Liver (tissue), 9 donors: ENCODE measurements around the gene EGF. TPM values are rescaled to one million over a fixed set of nuclear protein-coding genes. Genes with fewer than 3 reads are reported as not detected.
A peak's percentile ranks its signal among the peaks of the same experiment; 100 is the strongest.

Source experiments
- DNase-seq: peaks from one replicate; pipeline ENCODE4 v3.0.0-alpha.2; 2017; ENCODE audit warnings: low spot score
- H3K27ac ChIP-seq, 2 donors: one replicate each; pipeline ENCODE4 v1.7.0; 2013; ENCODE audit warnings: inconsistent platforms in 2 of 2, low read length in 2 of 2, control low read depth in 1 of 2, low read depth in 1 of 2, mild to moderate bottlenecking in 1 of 2
- H3K27me3 ChIP-seq, 4 donors: one replicate each; pipeline versions ENCODE4 v1.6.1 to v1.7.0; 2013; ENCODE audit warnings: low read length in 3 of 4, inconsistent platforms in 1 of 4, mild to moderate bottlenecking in 1 of 4, moderate library complexity in 1 of 4; ENCODE audit not compliant: control insufficient read depth in 4 of 4, insufficient read depth in 4 of 4
- H3K36me3 ChIP-seq, 4 donors: one replicate each; pipeline versions ENCODE4 v1.6.1 to v1.7.0; 2013; ENCODE audit warnings: low read length in 3 of 4, mild to moderate bottlenecking in 3 of 4, low read depth in 1 of 4, moderate library complexity in 1 of 4; ENCODE audit not compliant: control insufficient read depth in 4 of 4, insufficient read depth in 3 of 4
- H3K4me1 ChIP-seq, 4 donors: one replicate each; pipeline versions ENCODE4 v1.6.1 to v1.7.0; 2013; ENCODE audit warnings: low read length in 3 of 4, mild to moderate bottlenecking in 3 of 4, moderate library complexity in 1 of 4; ENCODE audit not compliant: control insufficient read depth in 4 of 4, insufficient read depth in 4 of 4
- H3K4me3 ChIP-seq, 3 donors: one replicate each; pipeline versions ENCODE4 v1.6.1 to v1.7.0; 2013; ENCODE audit warnings: low read length in 3 of 3, control low read depth in 1 of 3, low read depth in 1 of 3, mild to moderate bottlenecking in 1 of 3
- H3K9ac ChIP-seq, 2 donors: one replicate each; pipeline ENCODE4 v1.7.0; 2013; ENCODE audit warnings: low read length in 2 of 2, mild to moderate bottlenecking in 2 of 2, moderate library complexity in 2 of 2, control low read depth in 1 of 2, low read depth in 1 of 2
- H3K9me3 ChIP-seq, 4 donors: one replicate each; pipeline versions ENCODE4 v1.6.1 to v1.7.0; 2013; ENCODE audit warnings: low read length in 3 of 4; ENCODE audit not compliant: control insufficient read depth in 4 of 4
- EGR1 ChIP-seq, 2 donors: IDR thresholded peaks; 2 replicates each; pipeline ENCODE4 v1.6.1; 2016 to 2018; ENCODE audit warnings: antibody characterized with exemption in 2 of 2, low read depth in 2 of 2
- FOXA1 ChIP-seq: IDR thresholded peaks from 2 replicates; pipeline ENCODE4 v1.6.1; 2016; ENCODE audit warnings: antibody characterized with exemption
- FOXA2 ChIP-seq: IDR thresholded peaks from 2 replicates; pipeline ENCODE4 v1.6.1; 2016; ENCODE audit warnings: antibody characterized with exemption
- GABPA ChIP-seq, 2 donors: IDR thresholded peaks in 1 of 2; conservative IDR thresholded peaks in 1 of 2; 2 replicates each; pipeline ENCODE4 v1.6.1; 2016; ENCODE audit warnings: antibody characterized with exemption in 2 of 2, mild to moderate bottlenecking in 1 of 2, moderate library complexity in 1 of 2
- HNF4A ChIP-seq, 2 donors: conservative IDR thresholded peaks; 2 replicates each; pipeline ENCODE4 v1.6.1; 2016; ENCODE audit warnings: antibody characterized with exemption in 2 of 2, mild to moderate bottlenecking in 2 of 2
- HNF4G ChIP-seq: IDR thresholded peaks from 2 replicates; pipeline ENCODE4 v1.6.1; 2016; ENCODE audit warnings: antibody characterized with exemption
- JUND ChIP-seq, 2 donors: IDR thresholded peaks; 2 replicates each; pipeline ENCODE4 v1.6.1; 2016; ENCODE audit warnings: antibody characterized with exemption in 2 of 2
- NR2F2 ChIP-seq: IDR thresholded peaks from 2 replicates; pipeline ENCODE4 v1.6.1; 2016; ENCODE audit warnings: antibody characterized with exemption
- RAD21 ChIP-seq, 2 donors: IDR thresholded peaks; 2 replicates each; pipeline ENCODE4 v1.6.1; 2016; ENCODE audit warnings: antibody characterized with exemption in 2 of 2, mild to moderate bottlenecking in 2 of 2
- REST ChIP-seq: IDR thresholded peaks from 2 replicates; pipeline ENCODE4 v1.6.1; 2016; ENCODE audit warnings: antibody characterized with exemption, mild to moderate bottlenecking
- RXRA ChIP-seq, 2 donors: IDR thresholded peaks; 2 replicates each; pipeline ENCODE4 v1.6.1; 2017 to 2018; ENCODE audit warnings: antibody characterized with exemption in 2 of 2, mild to moderate bottlenecking in 1 of 2
- SP1 ChIP-seq: IDR thresholded peaks from 2 replicates; pipeline ENCODE4 v1.6.1; 2018; ENCODE audit warnings: antibody characterized with exemption, mild to moderate bottlenecking
- TAF1 ChIP-seq: conservative IDR thresholded peaks from 2 replicates; pipeline ENCODE4 v1.6.1; 2016; ENCODE audit warnings: antibody characterized with exemption, mild to moderate bottlenecking
- YY1 ChIP-seq: IDR thresholded peaks from 2 replicates; pipeline ENCODE4 v1.6.1; 2016; ENCODE audit warnings: antibody characterized with exemption, mild to moderate bottlenecking
- WGBS: extraction: QIAGEN DNeasy Blood & Tissue Kit; methylation state at CpG from one replicate; pipeline ENCODE4 v1.1.7; 2013; 5-methylcytosine and 5-hydroxymethylcytosine counted together
- polyA plus RNA-seq, 2 donors: library from polyadenylated mRNA; stranded (reverse) in 1 of 2; unstranded in 1 of 2; fragments of 200-250 nt in 1 of 2; fragments of >200 nt in 1 of 2; fragmentation: Nextera tagmentation in 1 of 2; extraction: Ambion mirVana in 1 of 2; gene quantifications; one replicate each; pipeline versions ENCODE4 v1.2.1 to v1.2.3, GENCODE V29; 2013 to 2015
- total RNA-seq, 2 donors: library from RNA; depleted of rRNA; stranded (reverse); fragments of >200 nt; gene quantifications; one replicate each; pipeline ENCODE4 v1.2.3, GENCODE V29; 2014
- TF ChIP-seq, protein P1 (sequence below): IDR thresholded peaks from 2 replicates; pipeline ENCODE4 v1.6.1; 2016; ENCODE audit warnings: antibody characterized with exemption
- TF ChIP-seq, protein P2 (sequence below): fragments of 150-350 bp; IDR thresholded peaks from 2 replicates; pipeline ENCODE4 v1.5.1; 2017; ENCODE audit warnings: improper control_type of control experiment, low read depth, low read length; ENCODE audit not compliant: missing input control
- TF ChIP-seq, protein P3 (sequence below): IDR thresholded peaks from 2 replicates; pipeline ENCODE4 v1.6.1; 2016; ENCODE audit warnings: antibody characterized with exemption
- TF ChIP-seq, protein P4 (sequence below): IDR thresholded peaks from 2 replicates; pipeline ENCODE4 v1.6.1; 2016; ENCODE audit warnings: antibody characterized with exemption
- donor health status: healthy.
- donor health status: healthy.
- donor health status: healthy.
- donor health status: healthy.
- donor health status: healthy.

The EGF gene
- total and polyA plus RNA-seq, 4 donors = 0.65 TPM; not detected in 3

GRCh38 chr4:109998867-109999584, 86.3 kb downstream of the EGF start:
- Histone ChIP-seq H3K36me3 (no peaks in the 10 kb centered on the region), H3K4me3 (no peak overlapping the region), H3K27ac (no peak overlapping the region), H3K9ac (peak overlapping the region in 1 of 2 donors; percentile 39), H3K27me3 (no peaks in the 10 kb centered on the region), H3K4me1 (peaks cover 0 to 10% (median 5%) of the 10 kb centered on the region in 4 donors), H3K9me3 (no peaks in the 10 kb centered on the region)
- DNase-seq = no peak
- no peak for TF ChIP-seq FOXA2
- TF ChIP-seq HNF4A (conservative IDR thresholded peaks at IDR 0.05) = peak in 1 of 2 donors; percentile 30
- TF ChIP-seq NR2F2 = no peak
- TF ChIP-seq GABPA (IDR thresholded peaks at IDR 0.05 in 1 of 2, conservative IDR thresholded peaks at IDR 0.05 in 1 of 2) = no peak
- no peak for TF ChIP-seq TAF1
- TF ChIP-seq, protein P1, sequence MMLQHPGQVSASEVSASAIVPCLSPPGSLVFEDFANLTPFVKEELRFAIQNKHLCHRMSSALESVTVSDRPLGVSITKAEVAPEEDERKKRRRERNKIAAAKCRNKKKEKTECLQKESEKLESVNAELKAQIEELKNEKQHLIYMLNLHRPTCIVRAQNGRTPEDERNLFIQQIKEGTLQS = no peak
- no peak for TF ChIP-seq EGR1 (IDR thresholded peaks at IDR 0.05; ENCODE audit: low read depth in 2 of 2)
- TF ChIP-seq FOXA1 = no peak
- TF ChIP-seq, protein P2, sequence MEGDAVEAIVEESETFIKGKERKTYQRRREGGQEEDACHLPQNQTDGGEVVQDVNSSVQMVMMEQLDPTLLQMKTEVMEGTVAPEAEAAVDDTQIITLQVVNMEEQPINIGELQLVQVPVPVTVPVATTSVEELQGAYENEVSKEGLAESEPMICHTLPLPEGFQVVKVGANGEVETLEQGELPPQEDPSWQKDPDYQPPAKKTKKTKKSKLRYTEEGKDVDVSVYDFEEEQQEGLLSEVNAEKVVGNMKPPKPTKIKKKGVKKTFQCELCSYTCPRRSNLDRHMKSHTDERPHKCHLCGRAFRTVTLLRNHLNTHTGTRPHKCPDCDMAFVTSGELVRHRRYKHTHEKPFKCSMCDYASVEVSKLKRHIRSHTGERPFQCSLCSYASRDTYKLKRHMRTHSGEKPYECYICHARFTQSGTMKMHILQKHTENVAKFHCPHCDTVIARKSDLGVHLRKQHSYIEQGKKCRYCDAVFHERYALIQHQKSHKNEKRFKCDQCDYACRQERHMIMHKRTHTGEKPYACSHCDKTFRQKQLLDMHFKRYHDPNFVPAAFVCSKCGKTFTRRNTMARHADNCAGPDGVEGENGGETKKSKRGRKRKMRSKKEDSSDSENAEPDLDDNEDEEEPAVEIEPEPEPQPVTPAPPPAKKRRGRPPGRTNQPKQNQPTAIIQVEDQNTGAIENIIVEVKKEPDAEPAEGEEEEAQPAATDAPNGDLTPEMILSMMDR = peak; percentile 82
- no peak for TF ChIP-seq SP1
- TF ChIP-seq REST = no peak
- no peak for TF ChIP-seq HNF4G
- no peak for TF ChIP-seq JUND (IDR thresholded peaks at IDR 0.05)
- TF ChIP-seq YY1 = no peak
- TF ChIP-seq, protein P3, sequence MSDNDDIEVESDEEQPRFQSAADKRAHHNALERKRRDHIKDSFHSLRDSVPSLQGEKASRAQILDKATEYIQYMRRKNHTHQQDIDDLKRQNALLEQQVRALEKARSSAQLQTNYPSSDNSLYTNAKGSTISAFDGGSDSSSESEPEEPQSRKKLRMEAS = no peak
- TF ChIP-seq, protein P4, sequence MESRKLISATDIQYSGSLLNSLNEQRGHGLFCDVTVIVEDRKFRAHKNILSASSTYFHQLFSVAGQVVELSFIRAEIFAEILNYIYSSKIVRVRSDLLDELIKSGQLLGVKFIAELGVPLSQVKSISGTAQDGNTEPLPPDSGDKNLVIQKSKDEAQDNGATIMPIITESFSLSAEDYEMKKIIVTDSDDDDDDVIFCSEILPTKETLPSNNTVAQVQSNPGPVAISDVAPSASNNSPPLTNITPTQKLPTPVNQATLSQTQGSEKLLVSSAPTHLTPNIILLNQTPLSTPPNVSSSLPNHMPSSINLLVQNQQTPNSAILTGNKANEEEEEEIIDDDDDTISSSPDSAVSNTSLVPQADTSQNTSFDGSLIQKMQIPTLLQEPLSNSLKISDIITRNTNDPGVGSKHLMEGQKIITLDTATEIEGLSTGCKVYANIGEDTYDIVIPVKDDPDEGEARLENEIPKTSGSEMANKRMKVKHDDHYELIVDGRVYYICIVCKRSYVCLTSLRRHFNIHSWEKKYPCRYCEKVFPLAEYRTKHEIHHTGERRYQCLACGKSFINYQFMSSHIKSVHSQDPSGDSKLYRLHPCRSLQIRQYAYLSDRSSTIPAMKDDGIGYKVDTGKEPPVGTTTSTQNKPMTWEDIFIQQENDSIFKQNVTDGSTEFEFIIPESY = no peak
- peak in 1 of 2 donors; percentile 33 for TF ChIP-seq RXRA (IDR thresholded peaks at IDR 0.05)
- TF ChIP-seq RAD21 (IDR thresholded peaks at IDR 0.05) = peak; percentile 88 to 89
- 27% methylated on average over 3 of the region's 3 CpGs for WGBS
